BLaER1 (cell line): Measurements from ENCODE around the gene TFB1M.
A peak's percentile ranks its signal among the peaks of the same experiment; 100 is the strongest.

ENCODE experiments used
- H3K27ac ChIP-seq: shearing (Covaris generic); formaldehyde crosslinking; 2 replicates; pipeline ENCODE4 v1.8.1; 2022
- H3K27me3 ChIP-seq: shearing (Covaris generic); formaldehyde crosslinking; 2 replicates; pipeline ENCODE4 v1.8.1; 2022
- H3K36me3 ChIP-seq: shearing (Covaris generic); formaldehyde crosslinking; 2 replicates; pipeline ENCODE4 v1.8.1; 2022
- H3K4me1 ChIP-seq: shearing (Covaris generic); formaldehyde crosslinking; 2 replicates; pipeline ENCODE4 v1.8.1; 2022
- H3K4me2 ChIP-seq: shearing (Covaris generic); formaldehyde crosslinking; 2 replicates; pipeline ENCODE4 v1.8.1; 2022
- H3K4me3 ChIP-seq: shearing (Covaris generic); formaldehyde crosslinking; 2 replicates; pipeline ENCODE4 v1.8.1; 2022
- H3K9ac ChIP-seq: shearing (Covaris generic); formaldehyde crosslinking; 2 replicates; pipeline ENCODE4 v1.8.1; 2022
- H3K9me3 ChIP-seq: shearing (Covaris generic); formaldehyde crosslinking; 2 replicates; pipeline ENCODE4 v1.8.1; 2022
- H4K20me1 ChIP-seq: shearing (Covaris generic); formaldehyde crosslinking; 2 replicates; pipeline ENCODE4 v1.8.1; 2022
- Cebpa-rat ChIP-seq: shearing (Covaris generic); IDR thresholded peaks from 2 replicates; pipeline ENCODE4 v1.8.1; 2022

Gene TFB1M

DNA sequence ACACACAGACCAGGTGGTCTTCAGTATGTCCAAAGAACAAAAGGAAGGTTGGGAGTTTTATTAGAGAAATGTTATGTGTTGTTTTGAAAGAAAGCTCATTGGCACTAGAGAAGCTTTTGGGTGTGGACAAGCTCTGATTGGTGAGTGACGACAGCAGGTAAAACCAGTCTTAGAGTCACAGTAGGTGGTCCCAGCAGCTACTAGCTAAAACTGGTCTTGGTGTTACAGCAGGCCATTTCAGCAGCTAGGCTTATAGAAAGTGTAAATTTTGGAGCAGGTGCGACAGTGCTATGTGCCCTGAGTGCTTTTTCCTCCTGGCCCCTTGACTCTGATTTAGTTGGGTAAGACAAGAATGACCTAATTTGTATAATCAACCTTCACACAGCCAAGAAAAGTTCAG lies 46.9 kb downstream of the TFB1M start:
- Histone ChIP-seq H3K4me1 (peaks cover 3% of the 10 kb centered on the region), H4K20me1 (0 out of 2 replicates have a peak, but pooled peaks cover under 1% of the 10 kb centered on the region), H3K27me3 (no peaks in the 10 kb centered on the region), H3K9me3 (no peaks in the 10 kb centered on the region), H3K4me2 (no peak overlapping the region), H3K9ac (no peak overlapping the region), H3K36me3 (peaks cover 42% of the 10 kb centered on the region), H3K27ac (no peak overlapping the region), H3K4me3 (no peak overlapping the region)
- TF ChIP-seq Cebpa-rat: no peak

DNA sequence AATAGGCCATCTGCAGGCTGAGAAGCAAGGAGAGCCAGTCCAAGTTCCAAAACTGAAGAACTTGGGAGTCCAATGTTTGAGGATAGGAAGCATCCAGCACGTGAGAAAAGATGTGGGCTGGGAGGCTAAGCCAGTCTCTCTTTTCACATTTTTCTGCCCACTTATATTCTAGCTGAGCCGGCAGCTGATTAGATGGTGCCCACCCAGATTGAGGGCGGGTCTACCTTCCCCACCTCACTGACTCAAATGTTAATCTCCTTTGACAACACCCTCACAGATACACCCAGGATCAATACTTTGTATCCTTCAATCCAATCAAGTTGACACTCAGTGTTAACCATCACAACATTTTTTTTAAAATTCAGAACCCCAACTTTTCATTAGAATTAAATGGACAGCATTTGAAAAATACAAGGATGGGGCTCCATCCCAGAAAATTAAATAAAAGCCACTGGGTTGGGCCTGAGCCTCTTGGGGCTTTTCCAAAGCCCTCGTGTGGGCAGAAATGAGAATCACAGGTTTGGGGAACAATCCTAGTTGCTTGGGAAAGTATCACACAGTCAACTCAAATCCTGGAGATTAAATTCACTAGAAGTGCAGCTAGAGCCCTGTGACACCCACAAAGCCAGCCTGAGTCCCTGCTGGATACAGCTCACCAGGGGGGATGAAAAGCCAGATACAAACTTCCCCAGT lies 48.3 kb downstream of the TFB1M start:
- Histone ChIP-seq H3K9me3 (no peaks in the 10 kb centered on the region), H3K27ac (no peak overlapping the region), H3K4me1 (peaks cover 17% of the 10 kb centered on the region), H3K9ac (no peak overlapping the region), H3K27me3 (no peaks in the 10 kb centered on the region), H3K4me2 (no peak overlapping the region), H4K20me1 (0 out of 2 replicates have a peak, but pooled peaks cover 6% of the 10 kb centered on the region), H3K36me3 (peaks cover 39% of the 10 kb centered on the region), H3K4me3 (no peak overlapping the region)
- no peak for TF ChIP-seq Cebpa-rat

DNA sequence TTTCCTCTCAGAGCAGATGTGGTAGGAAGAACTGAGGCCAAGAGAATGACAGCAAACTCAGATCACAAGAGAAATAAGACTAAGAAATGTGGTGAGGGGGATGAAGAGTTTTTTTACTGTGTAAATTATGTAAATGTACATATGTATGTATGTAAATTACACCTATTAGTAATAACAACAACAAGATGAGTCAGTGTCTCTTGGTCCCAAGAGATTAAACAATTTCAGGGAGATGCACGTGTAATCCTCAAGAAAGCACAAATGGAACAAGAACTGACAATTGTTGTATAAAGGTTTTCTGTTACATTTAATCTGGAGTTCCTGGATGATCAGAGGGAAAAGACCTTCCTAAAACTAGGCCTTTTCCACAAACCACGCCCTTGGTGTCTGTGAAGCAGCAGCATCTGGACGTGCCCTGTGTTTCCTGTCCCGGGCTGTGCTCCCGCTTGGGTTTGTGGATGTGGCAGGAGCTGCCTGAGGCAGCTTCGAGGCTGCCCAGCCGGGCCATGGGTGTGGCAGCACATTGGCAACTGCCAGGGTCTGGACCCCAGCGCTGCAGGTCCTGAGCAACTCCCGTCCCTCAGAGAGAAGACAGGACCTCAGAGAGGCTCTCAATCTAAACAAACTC lies 49.5 kb downstream of the TFB1M start:
- Histone ChIP-seq H3K4me3 (no peak overlapping the region), H3K27ac (no peak overlapping the region), H3K9ac (no peak overlapping the region), H3K4me1 (peaks cover 24% of the 10 kb centered on the region), H3K36me3 (peaks cover 36% of the 10 kb centered on the region), H3K4me2 (no peak overlapping the region), H3K9me3 (no peaks in the 10 kb centered on the region), H3K27me3 (no peaks in the 10 kb centered on the region), H4K20me1 (0 out of 2 replicates have a peak, but pooled peaks cover 6% of the 10 kb centered on the region)
- no peak for TF ChIP-seq Cebpa-rat

DNA sequence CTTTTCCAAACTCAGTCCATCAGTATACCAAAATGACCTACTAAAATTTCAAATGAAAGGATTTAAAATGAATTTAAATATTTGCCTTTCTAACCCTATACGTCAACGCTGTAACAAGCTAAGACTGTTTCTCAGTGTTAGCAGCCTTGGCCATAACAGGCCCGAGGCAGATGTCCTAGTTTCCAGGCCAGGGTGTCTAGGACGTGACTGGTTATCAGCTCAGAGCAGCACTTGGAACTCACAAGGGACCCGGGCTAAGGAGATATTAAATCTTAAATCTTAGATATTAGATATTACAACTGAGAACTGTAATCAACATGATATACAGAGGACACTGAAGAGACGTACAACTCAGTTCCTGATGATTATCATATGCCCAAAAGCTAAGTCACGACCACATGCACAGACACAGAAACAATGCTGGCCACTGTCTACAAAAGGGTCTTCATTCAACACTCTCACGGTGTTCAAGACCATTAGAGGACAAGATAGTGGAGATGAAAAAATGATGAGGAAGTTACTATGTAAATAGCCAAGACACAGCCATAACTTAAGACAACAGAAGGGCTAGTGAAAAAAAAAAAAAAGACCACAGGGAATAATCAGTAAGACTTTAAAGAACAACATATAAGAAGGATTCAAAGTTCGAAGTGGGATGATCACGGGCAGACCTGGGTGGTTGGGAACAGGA lies 50.8 kb downstream of the TFB1M start, which contains the start of gene CLDN20:
CLDN20 (plus strand) TSS at position 641 of the 691 bp plus-strand sequence. CDS start 11,707 bp downstream, outside the sequence.
- H3K27ac ChIP-seq: no peak within 1 kb of the TSS
- TF ChIP-seq Cebpa-rat: no peak
- 0 out of 2 replicates have a peak, but pooled peaks cover 6% of the 10 kb centered on the region for H4K20me1 ChIP-seq
- H3K27me3 ChIP-seq: no peaks in the 10 kb centered on the region
- no peak within 1 kb of the TSS for H3K4me3 ChIP-seq
- peaks cover 24% of the 10 kb centered on the region for H3K4me1 ChIP-seq
- H3K4me2 ChIP-seq: no peak within 1 kb of the TSS
- H3K36me3 ChIP-seq: peaks cover 47% of the 10 kb centered on the region
- H3K9me3 ChIP-seq: no peaks in the 10 kb centered on the region
- H3K9ac ChIP-seq: no peak within 1 kb of the TSS

DNA sequence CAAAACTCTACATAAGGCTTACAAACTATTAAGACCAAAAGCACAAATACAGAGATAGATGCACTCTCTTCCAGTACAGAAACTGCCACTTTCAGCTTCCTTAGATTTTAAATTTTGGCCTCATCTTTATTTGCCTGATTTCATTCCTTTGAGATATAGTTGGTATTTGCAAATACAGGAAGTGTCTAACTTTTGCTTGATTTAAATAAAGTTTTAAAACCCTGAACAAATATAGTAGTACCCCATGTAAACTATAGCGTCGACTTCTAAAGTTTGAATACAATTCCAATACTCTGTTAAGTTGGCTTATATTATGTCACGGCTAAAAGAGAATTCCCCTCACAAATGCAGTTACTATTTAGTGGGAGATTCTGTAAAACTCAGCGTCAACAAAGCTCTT lies 51.6 kb downstream of the TFB1M start:
- H3K4me2 ChIP-seq: peak overlapping the region; percentile 45
- peaks cover 54% of the 10 kb centered on the region for H3K36me3 ChIP-seq

DNA sequence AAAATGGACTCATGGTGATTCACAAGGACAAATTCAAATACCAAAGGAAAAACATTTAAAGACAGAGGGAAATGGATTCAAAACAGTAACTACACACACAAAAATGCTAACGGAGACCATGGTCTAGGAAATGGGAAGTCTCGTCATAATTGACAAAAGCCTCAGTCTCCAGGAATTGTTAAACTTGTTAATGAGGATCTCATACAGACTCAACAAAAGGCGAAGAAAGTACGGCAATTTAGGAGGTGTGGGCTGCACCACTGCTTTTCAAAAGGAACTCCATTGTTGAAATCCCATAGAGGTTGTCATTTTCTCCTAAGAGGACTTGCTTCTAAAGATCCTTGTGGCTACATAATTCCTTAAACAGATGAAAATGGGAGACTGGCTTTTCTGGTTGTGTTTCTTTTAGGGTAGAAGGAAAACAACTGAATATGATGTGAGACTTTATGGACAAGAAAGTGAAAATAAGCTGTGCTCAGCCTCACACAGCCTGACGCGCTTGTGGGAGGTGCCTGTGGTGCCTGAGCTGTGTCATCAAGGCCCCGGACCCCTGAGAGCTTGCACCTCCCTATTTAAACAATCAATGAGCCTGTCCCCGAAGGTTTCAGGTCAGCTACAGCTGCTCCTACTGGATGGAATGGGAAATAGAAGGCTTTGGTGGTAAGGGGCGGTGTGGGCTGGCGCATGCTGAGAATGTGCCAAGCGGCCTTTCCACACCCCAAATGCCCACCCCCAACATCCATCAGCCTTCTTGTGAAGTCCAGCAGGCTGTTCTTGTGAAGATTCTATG lies 53.0 kb downstream of the TFB1M start:
- Histone ChIP-seq H3K4me3 (no peak overlapping the region), H3K4me2 (peak overlapping the region; percentile 45; the same call in 1 of the 2 replicates)
- no peak for TF ChIP-seq Cebpa-rat

More for the DNA sequence above, 51.6 kb downstream of the TFB1M start:
- no peak for TF ChIP-seq Cebpa-rat
- Histone ChIP-seq H3K27ac (0 out of 2 replicates have a peak overlapping the region, but pooled peaks have one; percentile 11), H3K9ac (no peak overlapping the region), H3K27me3 (no peaks in the 10 kb centered on the region), H4K20me1 (0 out of 2 replicates have a peak, but pooled peaks cover 6% of the 10 kb centered on the region), H3K4me1 (peaks cover 24% of the 10 kb centered on the region), H3K9me3 (no peaks in the 10 kb centered on the region), H3K4me3 (no peak overlapping the region)

DNA sequence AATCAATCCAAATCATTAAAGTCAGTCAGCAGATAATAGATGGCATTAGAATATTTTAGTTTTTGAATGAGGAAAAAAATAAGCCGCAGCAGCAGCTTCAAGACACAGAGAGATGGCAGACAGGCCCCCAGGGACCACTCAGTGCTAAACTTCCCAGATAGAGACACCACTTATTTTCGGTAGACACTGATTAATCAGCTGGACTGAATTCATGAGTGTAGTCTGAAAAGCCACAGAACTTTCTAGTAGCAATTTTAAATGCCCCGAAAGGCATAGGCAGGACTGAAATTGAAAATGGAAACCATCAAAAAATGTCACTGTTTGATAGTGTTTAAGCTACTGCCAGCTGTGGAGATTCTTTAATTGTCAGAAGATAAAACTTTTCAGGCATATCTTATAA lies 53.6 kb downstream of the TFB1M start:
- Histone ChIP-seq H3K9ac (no peak overlapping the region), H3K27ac (no peak overlapping the region), H3K4me3 (no peak overlapping the region), H3K4me2 (peak overlapping the region; percentile 45; the same call in 1 of the 2 replicates), H4K20me1 (0 out of 2 replicates have a peak, but pooled peaks cover 6% of the 10 kb centered on the region), H3K27me3 (no peaks in the 10 kb centered on the region), H3K9me3 (no peaks in the 10 kb centered on the region), H3K36me3 (peaks cover 53% of the 10 kb centered on the region), H3K4me1 (peaks cover 24% of the 10 kb centered on the region)
- TF ChIP-seq Cebpa-rat: no peak

More for the DNA sequence above, 53.0 kb downstream of the TFB1M start:
- Histone ChIP-seq H3K36me3 (peaks cover 50% of the 10 kb centered on the region), H3K9ac (no peak overlapping the region), H4K20me1 (0 out of 2 replicates have a peak, but pooled peaks cover 6% of the 10 kb centered on the region), H3K4me1 (peaks cover 24% of the 10 kb centered on the region), H3K27me3 (no peaks in the 10 kb centered on the region), H3K27ac (0 out of 2 replicates have a peak overlapping the region, but pooled peaks have one; percentile 0), H3K9me3 (no peaks in the 10 kb centered on the region)

DNA sequence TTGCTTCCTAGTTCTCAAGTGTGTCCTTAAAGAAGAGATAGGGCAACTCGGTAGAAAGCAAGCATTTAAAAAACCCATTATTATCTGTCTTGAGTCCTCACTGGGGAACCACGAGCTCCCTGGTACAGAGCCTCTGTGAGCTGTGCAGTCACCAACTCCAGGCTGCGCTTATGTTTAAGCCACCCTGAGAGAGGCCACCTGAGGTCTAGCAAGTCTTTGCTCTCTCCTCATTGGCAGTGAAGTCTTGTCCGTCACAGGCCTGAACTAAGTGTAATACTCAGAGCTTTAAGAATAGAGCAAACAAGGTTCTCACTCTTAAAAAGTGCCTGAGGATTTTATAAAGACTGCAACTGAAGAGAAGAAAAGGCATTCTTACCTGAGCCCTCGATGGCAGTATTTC lies 54.4 kb downstream of the TFB1M start:
- no peak for TF ChIP-seq Cebpa-rat
- H3K27me3 ChIP-seq: no peaks in the 10 kb centered on the region
- H3K4me3 ChIP-seq: no peak overlapping the region
- no peak overlapping the region for H3K4me2 ChIP-seq
- H3K27ac ChIP-seq: no peak overlapping the region
- H3K4me1 ChIP-seq: peaks cover 24% of the 10 kb centered on the region
- no peaks in the 10 kb centered on the region for H3K9me3 ChIP-seq
- peaks cover 58% of the 10 kb centered on the region for H3K36me3 ChIP-seq
- 0 out of 2 replicates have a peak, but pooled peaks cover 6% of the 10 kb centered on the region for H4K20me1 ChIP-seq
- H3K9ac ChIP-seq: no peak overlapping the region

DNA sequence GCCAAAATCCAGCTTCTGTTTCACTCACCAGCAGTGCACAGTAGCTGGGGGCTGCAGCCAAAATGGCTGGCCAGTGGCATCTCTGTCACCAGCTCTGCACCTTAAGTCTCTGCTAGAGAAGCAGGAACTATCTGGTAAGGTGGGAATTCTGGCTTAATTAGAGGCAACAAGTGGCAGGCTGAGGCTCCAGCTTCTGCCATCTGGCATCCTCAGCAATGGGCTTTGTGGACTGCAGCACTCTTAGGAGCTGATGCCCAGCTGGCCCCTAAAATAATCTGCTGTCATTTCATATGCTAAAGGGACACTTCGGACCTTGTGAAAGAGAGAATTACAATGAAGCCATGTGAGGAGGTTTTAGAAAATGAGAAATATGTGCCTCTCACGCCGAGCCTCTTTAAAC lies 55.1 kb downstream of the TFB1M start:
- no peak overlapping the region for H3K27ac ChIP-seq
- H3K36me3 ChIP-seq: peaks cover 61% of the 10 kb centered on the region

More for the DNA sequence above, 55.1 kb downstream of the TFB1M start:
- H3K27me3 ChIP-seq: no peaks in the 10 kb centered on the region
- H4K20me1 ChIP-seq: 0 out of 2 replicates have a peak, but pooled peaks cover 6% of the 10 kb centered on the region
- no peak overlapping the region for H3K4me3 ChIP-seq
- no peak overlapping the region for H3K4me2 ChIP-seq
- H3K9me3 ChIP-seq: no peaks in the 10 kb centered on the region
- TF ChIP-seq Cebpa-rat: no peak
- H3K4me1 ChIP-seq: peaks cover 24% of the 10 kb centered on the region
- H3K9ac ChIP-seq: no peak overlapping the region
